ENCODE data around the gene ADPRS. TPM values are rescaled to one million over a fixed set of nuclear protein-coding genes. Genes with fewer than 3 reads are reported as not detected.

Gene ADPRS
- total and polyA plus RNA-seq, 2 donors (not counting 3 experiments of a cell fraction or from before 2014, with no cell fraction given) = 32.9 to 48.1 TPM

GRCh38 chr1:36053978-36054377 lies 34.7 kb upstream of the ADPRS start:
- Histone ChIP-seq H3K9ac (replicated peaks; ENCODE audit: extremely low read depth, insufficient read depth, low read length) (no peak overlapping the region), H2AFZ (ENCODE audit: low read depth, low read length) (no peak overlapping the region), H3K4me1 (ENCODE audit: control insufficient read depth, extremely low read depth, insufficient read depth, low read length) (no peaks in the 10 kb centered on the region), H3K4me2 (ENCODE audit: insufficient read depth, low read length) (no peak overlapping the region), H3K9me3 (replicated peaks; ENCODE audit: control insufficient read depth, insufficient read depth, low read length) (no peaks in the 10 kb centered on the region), H3K79me2 (ENCODE audit: control insufficient read depth, insufficient read depth, low read length) (no peaks in the 10 kb centered on the region), H3K9me1 (replicated peaks; ENCODE audit: control insufficient read depth, extremely low read depth, insufficient read depth, low read length) (no peaks in the 10 kb centered on the region), H3K27me3 (ENCODE audit: control insufficient read depth in 2 of 2, insufficient read depth in 2 of 2, low read length in 2 of 2) (no peaks in the 10 kb centered on the region), H4K20me1 (replicated peaks; ENCODE audit: control insufficient read depth, extremely low read depth, insufficient read depth, low read length) (no peaks in the 10 kb centered on the region), H3K27ac (ENCODE audit: insufficient read depth, low read depth, low read length) (no peak overlapping the region), H3K4me3 (replicated peaks in 1 of 3; ENCODE audit: insufficient read depth in 1 of 3, low read depth in 1 of 3, low read length in 3 of 3) (no peak overlapping the region), H3K36me3 (ENCODE audit: control insufficient read depth in 2 of 2, extremely low read depth in 1 of 2, insufficient read depth in 2 of 2, low read length in 2 of 2) (peaks cover 2% of the 10 kb centered on the region in 2 experiments)
- dilution Hi-C loops (cut with MboI; ENCODE audit: extremely low pct_ligation_motif_present, low sequenced_read_pairs) (no loop called here), intact Hi-C loops (cut with micrococcal nuclease) (no loop called here)
- TF ChIP-seq POLR2A (IDR thresholded peaks at IDR 0.05; ENCODE audit: low read depth, low read length) (no peak), JUN (IDR thresholded peaks at IDR 0.05; ENCODE audit: borderline replicate concordance, insufficient read depth, insufficient read length, low read depth) (no peak), POLR2AphosphoS5 (IDR thresholded peaks at IDR 0.05; ENCODE audit: insufficient read depth, low read depth, low read length) (no peak), CTCF (IDR thresholded peaks at IDR 0.05; ENCODE audit: extremely low read depth in 1 of 2, insufficient read depth in 1 of 2, low read depth in 1 of 2, low read length in 2 of 2) (no peak), FOS (IDR thresholded peaks at IDR 0.05; ENCODE audit: borderline replicate concordance, insufficient read depth, low read length) (no peak), EZH2 (IDR thresholded peaks at IDR 0.05; ENCODE audit: borderline replicate concordance, low read depth, low read length, severe bottlenecking) (no peak), MAX (IDR thresholded peaks at IDR 0.05; ENCODE audit: insufficient read depth, insufficient read length) (no peak), GATA2 (IDR thresholded peaks at IDR 0.05; ENCODE audit: insufficient read depth, insufficient read length, low read depth, low read length) (no peak), MYC (IDR thresholded peaks at IDR 0.05; ENCODE audit: low read depth, low read length) (no peak)
- CTCF ChIA-PET = interaction anchor here (0.8 kb wide), 1 partner anchor 126 kb away, joined by 3 read pairs; no protein-coding TSS in a partner anchor
- DNase-seq (ENCODE audit: low read depth, low spot score) (no peak), FAIRE-seq (no peak)
- no TSS peak for BruUV-seq (replicated peaks)
- POLR2A ChIA-PET = no interaction called here

Data from endothelial cell of umbilical vein (primary cell).